GM12891 (cell line): Measurements from ENCODE around the gene UXS1.

Source experiments
- POLR2A ChIP-seq: IDR thresholded peaks from 2 replicates; pipeline ENCODE4 v1.6.1; 2011; ENCODE audit warnings: low read depth, low read length, control low read depth
- POLR2AphosphoS5 ChIP-seq: IDR thresholded peaks from 2 replicates; pipeline ENCODE4 v1.6.1; 2011; ENCODE audit warnings: low read depth, low read length, control low read depth

- TF ChIP-seq POLR2A (no peak), POLR2AphosphoS5 (no peak)
Observed at GRCh38 chr2:106065983-106066820, 127.9 kb downstream of the UXS1 start.
